Retinal pigment epithelial cell (primary cell): ENCODE results near the gene AGTRAP.
A peak's percentile ranks its signal among the peaks of the same experiment; 100 is the strongest.

Experiments used
- DNase-seq: peaks from one replicate; pipeline ENCODE4 v3.0.0-alpha.2; 2010; ENCODE audit warnings: low read depth
- H3K4me3 ChIP-seq: 2 replicates; pipeline ENCODE4 v1.5.1; 2011; ENCODE audit warnings: mild to moderate bottlenecking, low read length, control low read depth, moderate library complexity
- TF ChIP-seq, protein P1 (sequence below): conservative IDR thresholded peaks from 2 replicates; pipeline ENCODE4 v1.5.1; 2011; ENCODE audit warnings: low read depth, low read length, control low read depth, inconsistent platforms

The AGTRAP gene

DNA sequence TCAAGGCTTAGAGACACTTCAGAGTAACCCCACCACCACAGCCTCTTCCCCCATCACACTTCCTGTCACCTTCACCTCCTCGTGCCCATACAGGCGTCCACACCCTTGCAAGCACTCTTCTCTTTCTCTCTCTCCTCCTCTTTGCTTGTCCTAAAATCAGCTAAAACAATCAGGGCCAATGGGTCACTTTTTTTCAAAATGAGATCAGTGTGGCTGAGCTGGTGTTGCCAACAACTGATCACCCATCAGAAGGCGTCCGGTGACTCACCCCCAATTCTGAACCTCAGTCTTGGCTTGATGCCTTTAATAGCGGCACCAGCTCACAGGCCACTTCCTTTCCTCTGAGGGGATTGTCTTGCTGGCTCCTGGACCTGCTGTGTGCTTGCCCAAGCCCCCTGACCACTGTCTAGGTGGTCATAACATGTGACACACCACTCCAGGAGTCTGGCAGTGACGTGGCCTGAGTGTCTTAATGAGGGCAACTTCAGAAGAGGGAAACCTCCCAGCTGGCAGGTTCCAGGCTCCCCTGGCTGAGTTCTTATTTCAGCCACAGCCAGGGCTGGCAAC, 42.8 kb upstream of the AGTRAP start:
- TF ChIP-seq, protein P1, sequence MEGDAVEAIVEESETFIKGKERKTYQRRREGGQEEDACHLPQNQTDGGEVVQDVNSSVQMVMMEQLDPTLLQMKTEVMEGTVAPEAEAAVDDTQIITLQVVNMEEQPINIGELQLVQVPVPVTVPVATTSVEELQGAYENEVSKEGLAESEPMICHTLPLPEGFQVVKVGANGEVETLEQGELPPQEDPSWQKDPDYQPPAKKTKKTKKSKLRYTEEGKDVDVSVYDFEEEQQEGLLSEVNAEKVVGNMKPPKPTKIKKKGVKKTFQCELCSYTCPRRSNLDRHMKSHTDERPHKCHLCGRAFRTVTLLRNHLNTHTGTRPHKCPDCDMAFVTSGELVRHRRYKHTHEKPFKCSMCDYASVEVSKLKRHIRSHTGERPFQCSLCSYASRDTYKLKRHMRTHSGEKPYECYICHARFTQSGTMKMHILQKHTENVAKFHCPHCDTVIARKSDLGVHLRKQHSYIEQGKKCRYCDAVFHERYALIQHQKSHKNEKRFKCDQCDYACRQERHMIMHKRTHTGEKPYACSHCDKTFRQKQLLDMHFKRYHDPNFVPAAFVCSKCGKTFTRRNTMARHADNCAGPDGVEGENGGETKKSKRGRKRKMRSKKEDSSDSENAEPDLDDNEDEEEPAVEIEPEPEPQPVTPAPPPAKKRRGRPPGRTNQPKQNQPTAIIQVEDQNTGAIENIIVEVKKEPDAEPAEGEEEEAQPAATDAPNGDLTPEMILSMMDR = no peak
- H3K4me3 ChIP-seq = no peak overlapping the region
- peak; percentile 39 for DNase-seq

DNA sequence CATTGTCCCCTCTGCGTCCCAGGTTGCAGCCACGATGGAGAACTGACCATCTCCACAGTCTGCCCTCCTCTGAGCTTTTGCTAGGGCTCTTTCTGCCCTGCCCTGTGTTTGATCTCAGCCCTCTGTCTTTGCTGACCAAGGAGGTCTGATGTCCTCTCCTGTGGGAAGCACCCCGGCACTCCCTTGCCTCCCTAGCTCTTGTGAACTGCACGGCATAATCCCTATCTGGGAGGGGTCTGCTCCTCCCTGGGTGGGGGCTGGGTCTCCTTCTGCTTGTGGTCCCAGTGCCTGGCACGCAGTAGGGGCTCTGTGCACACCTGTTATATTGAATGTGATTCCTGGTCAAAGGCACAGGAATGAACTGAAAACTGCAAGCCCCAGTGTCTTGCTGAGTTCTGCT, 42.0 kb upstream of the AGTRAP start:
- TF ChIP-seq, protein P1 = no peak
- H3K4me3 ChIP-seq = no peak overlapping the region
- DNase-seq = no peak

DNA sequence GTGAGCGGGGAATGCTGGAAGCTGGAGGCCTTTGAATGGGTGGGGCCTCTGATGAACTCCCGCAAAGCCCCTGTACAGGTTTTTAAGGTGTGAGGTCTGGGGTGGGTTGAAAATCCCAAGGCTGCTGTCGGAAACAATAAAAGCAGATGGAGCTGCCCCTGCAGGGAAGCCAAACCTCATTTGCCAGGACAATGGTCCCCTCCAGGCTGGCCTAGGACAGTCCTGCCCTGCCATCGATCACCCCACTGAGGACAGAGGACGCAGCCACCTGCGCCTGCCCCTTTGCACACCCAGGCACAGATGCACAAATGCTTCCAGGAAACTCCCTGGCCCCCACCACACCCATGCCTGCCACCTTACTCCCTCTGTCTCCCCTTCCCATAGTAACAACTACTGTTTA, 40.1 kb upstream of the AGTRAP start:
- DNase-seq = no peak
- H3K4me3 ChIP-seq = no peak overlapping the region
- TF ChIP-seq, protein P1 = no peak

DNA sequence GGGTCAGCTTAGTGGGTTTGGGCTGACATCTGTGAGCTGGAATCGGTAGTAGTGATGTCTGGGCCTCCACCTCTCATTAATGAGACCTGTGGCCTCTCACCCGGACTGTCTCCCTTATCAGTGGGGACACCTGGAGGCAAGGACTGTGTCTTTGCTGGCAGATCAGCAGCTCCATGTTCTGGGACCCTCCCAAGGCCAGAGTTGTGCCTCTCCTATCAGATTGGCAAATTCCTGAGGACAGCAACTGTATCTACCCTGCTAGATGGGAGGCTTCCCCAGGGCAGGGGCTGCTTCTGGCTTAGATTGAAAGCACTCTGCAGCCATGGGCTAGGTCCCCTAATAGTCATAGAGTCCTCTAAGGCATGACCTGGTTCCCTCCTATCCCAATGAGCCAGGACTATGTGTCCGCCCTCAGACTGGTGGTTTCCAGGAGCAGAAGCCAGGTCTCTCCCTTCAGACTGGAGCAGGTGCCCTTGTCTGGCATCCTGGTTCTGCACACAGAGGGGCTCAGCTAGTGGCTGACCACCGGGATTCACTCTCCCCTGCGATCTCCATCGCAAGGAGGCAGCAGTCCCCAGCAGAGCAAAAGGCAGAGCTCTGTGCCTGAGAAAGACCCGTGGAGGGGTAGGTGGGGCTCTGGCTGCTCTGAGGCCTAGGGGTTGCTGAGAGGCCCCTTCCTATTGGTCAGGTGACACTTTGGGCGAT, 38.6 kb upstream of the AGTRAP start:
- TF ChIP-seq, protein P1 = no peak
- no peak for DNase-seq
- no peak overlapping the region for H3K4me3 ChIP-seq

DNA sequence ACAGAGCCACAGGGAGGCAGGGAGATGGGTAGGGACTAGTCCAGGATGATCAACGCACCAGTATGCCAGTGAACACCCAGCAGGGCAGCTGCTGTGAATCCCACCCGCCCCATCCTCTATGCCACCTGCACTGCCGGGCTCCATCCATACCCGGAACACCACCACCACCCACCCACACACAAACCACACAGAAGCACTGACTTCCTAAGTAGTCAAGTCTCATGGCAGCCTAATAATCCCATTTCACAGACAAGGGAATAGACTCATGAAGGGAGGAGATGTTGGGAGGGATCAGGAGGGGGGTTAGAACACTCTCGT, 38.1 kb upstream of the AGTRAP start:
- DNase-seq = no peak
- TF ChIP-seq, protein P1 = no peak
- H3K4me3 ChIP-seq = no peak overlapping the region

DNA sequence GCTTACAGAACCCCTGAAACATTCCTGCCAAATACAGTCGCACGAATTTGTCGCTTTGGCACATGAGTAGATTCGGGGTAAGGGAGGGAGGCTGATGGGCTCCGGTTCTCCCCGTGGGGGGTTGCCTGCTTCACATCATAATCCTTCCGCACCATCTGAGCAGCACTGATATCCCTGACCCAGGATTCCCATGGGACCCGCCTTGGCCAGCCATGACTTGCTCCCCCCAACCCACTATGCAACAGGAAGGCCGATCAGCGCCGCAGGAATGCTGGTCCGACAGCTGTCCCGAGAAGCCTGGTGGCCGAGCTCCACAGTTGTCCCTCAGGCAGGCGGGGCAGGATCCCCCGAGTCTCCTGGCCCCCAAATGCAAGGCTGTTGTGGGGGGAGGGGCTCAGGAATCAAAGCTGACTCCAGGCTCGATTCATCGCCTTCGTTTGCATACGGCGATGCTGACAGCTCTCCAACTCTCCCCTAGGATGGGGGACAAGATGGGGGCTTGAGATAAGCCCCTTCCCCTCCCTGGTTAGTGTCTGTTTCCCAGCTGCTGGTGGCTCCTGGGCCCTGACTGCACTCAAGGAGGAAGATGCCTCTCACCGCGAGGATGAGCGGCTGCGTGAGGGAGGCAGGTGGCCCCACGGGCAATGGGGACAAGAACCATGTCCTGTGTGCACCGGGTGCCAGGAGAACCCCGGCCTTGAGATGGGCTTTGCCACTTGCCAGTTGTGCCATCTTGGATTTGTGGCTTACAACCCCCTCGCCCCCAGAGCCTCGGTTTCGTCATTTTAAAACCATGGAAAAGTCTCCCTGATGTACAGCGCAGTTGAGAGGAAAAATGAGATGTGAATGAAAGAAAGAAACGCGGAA, 35.1 kb upstream of the AGTRAP start:
- DNase-seq = no peak
- no peak overlapping the region for H3K4me3 ChIP-seq
- TF ChIP-seq, protein P1 = no peak

DNA sequence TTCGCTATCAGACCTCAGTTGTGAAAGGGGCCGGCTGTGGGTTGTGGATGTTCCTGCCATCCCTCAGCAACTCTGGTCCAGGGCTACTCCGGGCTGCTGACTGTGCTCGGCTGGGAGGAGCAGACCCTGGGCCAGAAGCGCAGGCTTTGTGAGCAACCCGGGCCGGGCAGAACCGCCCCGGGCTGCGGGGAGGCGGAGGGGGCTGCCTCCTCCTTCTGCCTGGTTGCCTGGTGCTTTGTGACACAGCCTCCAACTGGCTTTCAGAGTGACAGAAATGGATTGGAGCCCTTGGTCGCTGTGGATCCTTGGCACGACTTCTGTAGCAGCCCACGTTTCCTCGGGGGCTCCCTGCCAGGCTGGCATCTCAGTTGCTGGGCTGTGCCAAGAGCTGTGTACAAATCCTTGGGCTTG, 34.4 kb upstream of the AGTRAP start:
- TF ChIP-seq, protein P1 = no peak
- DNase-seq = no peak
- H3K4me3 ChIP-seq = no peak overlapping the region
